ENCODE data around the gene SH3YL1. TPM values are rescaled to one million over a fixed set of nuclear protein-coding genes. Genes with fewer than 3 reads are reported as not detected.
"Not testable (repeated sequence)": the region's sequence is repeated elsewhere in the genome, so short reads cannot be mapped to it uniquely, and the experiment has no call there.

Gene SH3YL1
- total RNA-seq, 2 donors from 2014 or later, result 16.5 to 22.6 TPM

DNA sequence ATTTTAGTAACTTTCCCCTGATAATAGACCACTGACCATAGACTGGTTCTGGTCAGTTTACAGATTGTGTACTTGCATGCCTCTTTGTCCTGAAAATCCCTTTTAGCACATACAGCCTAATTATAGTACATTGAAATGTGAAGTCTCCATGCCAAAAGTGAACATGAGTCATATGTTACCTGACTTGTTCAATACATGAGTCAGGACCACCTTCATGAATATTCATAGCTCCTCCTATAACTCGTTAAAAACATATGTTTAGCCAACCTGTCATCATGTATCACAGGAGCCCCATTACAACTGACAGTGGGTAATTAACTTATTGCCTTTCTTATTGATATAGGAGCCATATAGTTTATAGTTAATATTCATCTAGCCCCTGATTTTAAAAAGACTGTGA, 78.6 kb downstream of the SH3YL1 start:
- Mint-ChIP-seq H3K9me3 (peaks cover 13 to 21% of the 10 kb centered on the region in 2 donors), H3K27ac (no peak overlapping the region), H3K36me3 (peaks cover 24 to 46% of the 10 kb centered on the region in 2 donors)
- DNase-seq (ENCODE audit: low spot score in 2 of 2), result no peak
- ATAC-seq, result no peak

DNA sequence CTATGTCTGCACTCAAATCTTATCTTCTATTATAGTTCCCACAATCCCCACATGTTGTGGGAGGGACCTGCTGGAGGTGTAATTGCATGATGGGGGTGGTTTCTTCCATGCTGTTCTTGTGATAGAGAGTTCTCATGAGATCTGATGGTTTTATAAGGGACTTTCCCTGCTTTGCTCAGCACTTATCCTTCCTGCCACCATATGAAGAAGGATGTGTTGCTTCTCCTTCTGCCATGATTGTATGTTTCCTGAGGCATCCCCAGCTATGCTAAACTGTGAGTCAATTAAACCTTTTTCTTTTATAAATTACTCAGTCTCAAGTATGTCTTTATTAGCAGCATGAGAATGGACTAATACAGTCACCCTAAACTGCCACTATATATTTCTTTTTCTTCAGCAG, 79.1 kb downstream of the SH3YL1 start:
- ATAC-seq (no peak), DNase-seq (ENCODE audit: low spot score in 2 of 2) (no peak)
- Mint-ChIP-seq H3K9me3 (peaks cover 11 to 21% of the 10 kb centered on the region in 2 donors), H3K27ac (no peak overlapping the region), H3K36me3 (peaks cover 24 to 46% of the 10 kb centered on the region in 2 donors)

DNA sequence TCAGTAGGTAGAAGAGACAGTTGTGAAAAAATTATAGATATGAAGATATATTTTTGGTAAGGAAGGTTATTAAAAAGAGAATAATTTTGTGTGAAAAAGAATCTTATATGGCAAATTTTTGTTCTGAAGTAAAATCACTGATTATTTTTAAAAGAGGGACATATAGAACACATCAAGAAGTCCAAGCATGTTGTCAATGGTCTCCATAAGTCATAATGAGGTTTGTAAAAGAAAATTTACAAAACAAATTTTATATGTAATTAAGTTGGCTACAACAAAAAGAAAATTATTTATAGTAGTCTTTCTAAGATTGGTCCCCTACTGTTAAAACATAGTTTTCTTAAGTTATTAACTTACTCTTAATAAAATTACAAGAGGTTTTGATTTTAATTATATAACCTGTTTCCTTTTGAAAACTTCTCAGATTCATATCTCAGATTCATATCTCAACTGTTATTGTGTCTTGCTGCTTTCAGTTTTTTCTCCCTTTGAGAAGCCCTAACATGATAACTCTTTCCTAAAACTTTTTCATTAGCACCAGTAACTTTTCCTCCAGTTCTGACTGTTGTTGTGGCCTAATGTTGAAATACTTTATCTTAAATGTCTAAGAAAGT, 81.2 kb downstream of the SH3YL1 start:
- ATAC-seq (no peak), DNase-seq (ENCODE audit: low spot score in 2 of 2) (no peak)
- Mint-ChIP-seq H3K27ac (no peak overlapping the region), H3K36me3 (peaks cover 18 to 44% of the 10 kb centered on the region in 2 donors), H3K9me3 (peaks cover 7 to 14% of the 10 kb centered on the region in 2 donors)

DNA sequence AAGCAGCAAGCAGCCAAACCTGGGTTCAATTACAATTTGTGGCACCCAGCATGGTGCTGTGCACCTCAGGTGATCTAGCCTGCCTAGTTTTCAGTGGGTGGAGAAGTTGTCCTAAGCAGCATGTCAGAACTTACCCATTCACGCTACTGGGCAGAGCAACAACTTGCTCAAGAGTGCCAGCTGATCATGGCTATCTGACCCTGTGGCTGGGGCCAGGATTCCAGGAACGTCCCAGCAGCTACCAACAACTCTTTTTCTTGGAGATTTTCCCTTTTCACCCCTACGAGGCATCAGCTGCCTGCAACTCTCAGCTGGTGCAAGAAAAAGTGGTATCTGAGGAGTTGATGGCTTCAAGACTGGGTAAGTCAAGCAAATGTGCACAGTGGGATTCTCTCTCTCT, 83.5 kb downstream of the SH3YL1 start:
- no peak overlapping the region for H3K27ac Mint-ChIP-seq
- peaks cover 3 to 11% of the 10 kb centered on the region in 2 donors for H3K9me3 Mint-ChIP-seq
- no peak for ATAC-seq
- H3K36me3 Mint-ChIP-seq, result peaks cover 10 to 21% of the 10 kb centered on the region in 2 donors
- no peak for DNase-seq (ENCODE audit: low spot score in 2 of 2)

DNA sequence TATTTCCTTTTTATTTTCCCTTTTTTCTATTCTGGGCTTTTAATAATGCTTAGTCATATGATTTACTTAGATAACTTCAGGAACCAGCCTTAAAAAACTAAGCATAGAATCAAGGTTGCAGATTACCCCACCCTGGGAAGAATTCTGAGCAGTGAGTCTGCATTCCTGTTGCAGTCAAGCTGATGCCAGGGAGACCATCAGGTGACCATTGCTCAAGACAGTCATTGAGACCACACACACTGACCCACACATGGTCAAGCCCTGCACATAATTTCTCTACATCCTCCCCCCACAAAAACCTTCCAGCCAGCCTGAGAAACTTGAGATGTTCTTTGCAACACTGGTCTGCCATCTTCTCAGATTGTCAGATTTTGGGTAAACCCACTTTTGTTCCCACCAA, 83.9 kb downstream of the SH3YL1 start:
- DNase-seq (ENCODE audit: low spot score in 2 of 2) (no peak), ATAC-seq (no peak)
- Mint-ChIP-seq H3K36me3 (peaks cover 7 to 17% of the 10 kb centered on the region in 2 donors), H3K27ac (no peak overlapping the region), H3K9me3 (peaks cover 3 to 8% of the 10 kb centered on the region in 2 donors)

DNA sequence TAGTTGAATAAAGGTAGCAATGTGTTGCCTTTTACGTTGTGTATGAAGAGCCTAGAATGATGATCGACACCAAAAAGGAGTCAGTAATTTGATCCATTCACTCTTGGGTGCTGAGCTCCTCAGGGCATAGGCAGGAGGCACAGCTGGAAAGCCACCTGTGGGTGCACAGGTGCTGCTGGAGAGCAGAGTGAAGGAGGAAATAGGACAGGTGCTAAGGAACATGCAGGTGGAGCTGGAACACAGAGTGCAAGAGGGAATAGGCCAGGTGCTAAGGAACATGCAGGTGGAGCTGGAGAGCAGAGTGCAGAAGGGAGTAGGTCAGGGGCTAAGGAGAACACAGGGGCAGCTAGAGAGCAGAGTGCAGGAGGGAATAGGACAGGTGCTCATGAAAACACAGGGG, 86.1 kb downstream of the SH3YL1 start:
- Mint-ChIP-seq H3K9me3 (peaks cover 0 to under 1% of the 10 kb centered on the region in 2 donors), H3K27ac (no peak overlapping the region), H3K36me3 (peaks cover 0 to under 1% of the 10 kb centered on the region in 2 donors)
- DNase-seq (ENCODE audit: low spot score in 2 of 2) (no peak), ATAC-seq (no peak)

DNA sequence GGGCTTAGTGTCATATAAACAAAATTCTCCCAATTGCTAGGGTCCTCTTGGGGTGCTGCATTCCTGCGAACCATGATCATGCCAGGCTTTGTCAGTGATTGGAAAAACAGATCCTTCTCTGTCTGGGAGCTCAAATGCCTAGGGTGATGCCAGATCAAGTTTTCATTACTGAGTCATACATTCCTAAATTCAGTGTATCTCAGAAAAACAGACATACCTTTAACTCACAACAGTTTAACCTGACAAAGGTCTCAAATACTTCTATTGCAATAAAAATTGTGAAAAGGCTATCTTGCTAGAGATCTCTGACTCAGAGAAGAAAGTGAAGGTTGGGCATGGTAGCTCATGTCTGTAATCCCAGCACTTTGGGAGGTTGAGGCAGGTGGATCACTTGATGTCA, 86.9 kb downstream of the SH3YL1 start:
- H3K36me3 Mint-ChIP-seq, result no peaks in the 10 kb centered on the region
- H3K27ac Mint-ChIP-seq, result no peak overlapping the region
- no peak for DNase-seq (ENCODE audit: low spot score in 2 of 2)
- no peaks in the 10 kb centered on the region for H3K9me3 Mint-ChIP-seq
- no peak for ATAC-seq

DNA sequence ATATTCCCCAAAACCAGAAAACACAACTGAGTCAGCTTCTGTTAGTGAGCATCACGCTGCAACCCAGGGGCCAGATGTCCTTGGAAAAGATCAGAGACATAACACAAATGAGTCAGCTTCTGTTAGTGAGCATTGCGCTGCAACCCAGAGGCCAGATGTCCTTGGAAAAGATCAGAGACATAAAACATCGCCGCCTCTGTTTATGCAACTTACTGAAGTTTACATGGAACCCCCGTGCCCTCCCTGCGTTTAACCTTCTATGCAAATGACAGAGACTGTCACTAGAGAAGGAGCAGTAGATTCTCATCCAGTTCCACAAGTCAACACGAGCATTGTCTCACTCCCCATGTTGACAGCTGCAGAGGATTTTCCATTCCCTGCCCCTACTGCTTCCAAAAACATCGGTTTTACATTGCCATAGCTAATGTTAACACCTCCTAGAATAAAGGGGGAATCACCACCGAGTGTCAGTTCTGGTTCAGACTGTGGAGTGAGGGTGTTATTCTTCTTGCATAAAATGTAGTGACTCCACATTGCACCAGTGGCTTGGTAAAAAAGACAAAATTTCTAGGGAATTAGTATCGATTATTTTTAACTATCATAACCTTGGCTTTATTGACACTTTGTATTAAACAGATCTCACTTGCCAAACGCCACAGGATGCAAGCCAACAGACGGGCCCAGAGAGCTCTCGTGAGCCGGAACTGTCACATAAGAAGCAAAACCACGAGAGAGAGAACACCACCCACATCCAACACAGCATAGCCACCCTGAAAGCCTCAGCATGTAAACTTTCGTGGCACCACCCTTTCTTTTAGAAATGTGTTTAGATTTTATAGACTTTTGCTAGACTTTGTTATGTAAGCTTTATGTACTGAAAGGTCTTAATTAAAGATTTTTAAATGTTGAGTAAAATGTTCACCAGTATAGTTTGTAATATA, 87.7 kb downstream of the SH3YL1 start:
- Mint-ChIP-seq H3K36me3 (no peaks in the 10 kb centered on the region), H3K27ac (peak overlapping the region in 1 of 2 donors; percentile 40), H3K9me3 (no peaks in the 10 kb centered on the region)
- DNase-seq (ENCODE audit: low spot score in 2 of 2), result peak in 1 of 2 donors; percentile 21
- ATAC-seq, result peak; percentile 84 to 85

DNA sequence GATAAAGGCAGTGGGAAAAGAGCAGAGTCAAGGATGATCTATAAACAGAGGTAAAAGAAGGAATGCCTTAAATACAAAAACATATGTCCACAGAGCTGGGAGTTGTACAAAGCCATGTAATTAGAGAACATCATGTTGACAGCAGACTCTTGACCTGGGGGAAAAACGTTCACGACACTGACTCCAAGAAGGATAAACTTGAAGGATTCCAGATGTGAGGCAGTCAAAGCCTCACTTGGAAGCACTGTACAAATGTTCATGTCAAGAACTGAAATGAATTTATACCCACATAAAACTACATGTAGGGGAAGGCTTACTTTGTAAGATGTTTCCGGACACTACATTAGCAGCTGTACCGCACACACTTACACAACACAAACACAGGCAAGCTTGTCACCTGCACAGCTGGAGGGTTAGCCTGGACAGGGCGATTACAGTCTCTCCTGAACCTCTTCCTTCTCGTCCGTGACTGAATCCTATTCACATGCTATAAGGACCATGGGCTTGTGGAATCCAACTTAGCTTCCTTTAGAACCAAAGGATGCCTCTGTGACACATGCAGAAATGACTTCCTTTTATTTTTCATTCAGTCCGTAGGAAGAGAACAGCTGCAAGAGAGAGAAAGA, 88.6 kb downstream of the SH3YL1 start:
- H3K9me3 Mint-ChIP-seq, result no peaks in the 10 kb centered on the region
- no peak overlapping the region for H3K27ac Mint-ChIP-seq
- ATAC-seq (peak in 1 of 2 donors; percentile 15), DNase-seq (ENCODE audit: low spot score in 2 of 2) (no peak)
- H3K36me3 Mint-ChIP-seq, result no peaks in the 10 kb centered on the region

DNA sequence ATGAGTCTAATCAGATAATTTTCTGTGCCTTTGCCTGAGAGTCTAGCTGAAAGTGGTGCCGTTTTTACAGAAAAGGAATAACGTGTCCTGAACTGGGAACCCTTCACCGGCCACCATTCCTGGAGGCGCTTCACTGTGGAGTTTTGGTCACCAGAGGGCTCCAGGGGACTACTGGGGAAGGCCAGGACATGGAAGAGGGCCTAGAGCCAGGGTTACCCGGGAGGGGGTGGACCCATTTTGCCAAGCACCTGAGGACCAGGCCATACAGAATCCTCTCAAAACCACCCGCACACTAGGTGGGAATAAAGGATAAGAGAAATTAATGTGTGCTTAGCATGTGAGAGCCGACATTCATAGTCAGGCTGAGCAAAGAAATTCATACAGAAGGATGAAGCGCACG, 91.7 kb downstream of the SH3YL1 start:
- H3K36me3 Mint-ChIP-seq; H3K27ac Mint-ChIP-seq; H3K9me3 Mint-ChIP-seq; DNase-seq (ENCODE audit: low spot score in 2 of 2); ATAC-seq: not testable (repeated sequence)

DNA sequence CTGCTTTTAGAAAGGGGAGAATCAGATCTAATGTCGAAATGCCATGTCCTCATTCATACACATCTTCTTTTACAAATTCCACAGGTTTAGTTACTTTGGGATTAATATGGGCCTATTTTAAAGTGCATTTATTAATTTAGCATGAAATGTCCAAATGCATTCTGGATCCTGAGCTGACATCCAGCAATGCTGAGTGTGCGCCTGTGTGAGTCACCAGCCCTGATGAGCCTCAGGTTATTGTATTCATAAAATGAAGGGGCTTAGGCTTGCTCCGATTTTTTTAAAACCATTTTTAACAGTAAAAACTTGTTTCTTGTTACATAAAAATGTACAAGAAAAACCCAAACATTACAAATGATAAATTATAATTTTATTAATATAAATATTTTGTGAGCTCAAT, 94.1 kb downstream of the SH3YL1 start:
- no peak for ATAC-seq
- Mint-ChIP-seq H3K36me3 (no peaks in the 10 kb centered on the region), H3K27ac (no peak overlapping the region), H3K9me3 (no peaks in the 10 kb centered on the region)
- DNase-seq (ENCODE audit: low spot score in 2 of 2), result no peak

Other genes with a start within 250 kb of the SH3YL1 start
- 1 to 10 TPM in 1 of 2 donors, under 1 TPM in 1; 0.48 to 2.1 TPM for gene FAM110C, start 217.5 kb downstream of the SH3YL1 start, total RNA-seq
- gene ACP1, start 915 bp upstream of the SH3YL1 start, total RNA-seq, result 100 to 1,000 TPM; 129 to 130 TPM
- under 1 TPM in 1 of 2 donors, not detected in 1; 0.95 TPM for gene ALKAL2, start 24.1 kb upstream of the SH3YL1 start, total RNA-seq